HG03108 (cell line): Measurements from ENCODE around the gene NOP16.
A peak's percentile ranks its signal among the peaks of the same experiment; 100 is the strongest.

Source experiments
- ATAC-seq: cut with Tn5 transposase; IDR thresholded peaks from one replicate; pipeline ENCODE4 v1.9.1; 2021; ENCODE audit warnings: moderate library complexity; ENCODE audit not compliant: unreplicated experiment

Gene NOP16

GRCh38 chr5:176388444-176389134 lies at the start of gene NOP16, which contains the start of gene HIGD2A:
Gene NOP16 (minus strand): TSS chr5:176388598. CDS start chr5:176388539, 59 bp downstream.
Gene HIGD2A (plus strand): TSS chr5:176388751. CDS start chr5:176388820, 69 bp downstream.
- peak; percentile 87 for ATAC-seq

GRCh38 chr5:176436656-176437055 lies 48.3 kb upstream of the NOP16 start:
- no peak for ATAC-seq

- ATAC-seq, result no peak
These were observed 44.3 kb upstream of the NOP16 start for GRCh38 chr5:176432707-176433106.

GRCh38 chr5:176429972-176430371 lies 41.6 kb upstream of the NOP16 start:
- ATAC-seq, result no peak

GRCh38 chr5:176427971-176428370 lies 39.6 kb upstream of the NOP16 start:
- no peak for ATAC-seq

- no peak for ATAC-seq
These were observed 38.5 kb upstream of the NOP16 start for GRCh38 chr5:176426876-176427275.

- ATAC-seq, result no peak
These were observed 37.4 kb upstream of the NOP16 start for GRCh38 chr5:176425791-176426190.

GRCh38 chr5:176425138-176425537 lies 36.7 kb upstream of the NOP16 start:
- no peak for ATAC-seq

GRCh38 chr5:176424181-176424580 lies 35.8 kb upstream of the NOP16 start:
- ATAC-seq, result no peak

- no peak for ATAC-seq
These were observed 32.7 kb upstream of the NOP16 start for GRCh38 chr5:176420972-176421544.

- ATAC-seq, result no peak
These were observed 31.7 kb upstream of the NOP16 start for GRCh38 chr5:176420086-176420485.

GRCh38 chr5:176418251-176418650 lies 29.9 kb upstream of the NOP16 start:
- no peak for ATAC-seq

GRCh38 chr5:176416965-176417364 lies 28.6 kb upstream of the NOP16 start:
- ATAC-seq, result no peak

GRCh38 chr5:176415952-176416924 lies 27.8 kb upstream of the NOP16 start, which contains the start of gene CLTB:
Gene CLTB (minus strand): TSS chr5:176416539. CDS start chr5:176416363, 176 bp downstream.
- peak; percentile 89 for ATAC-seq

GRCh38 chr5:176415240-176415951 lies 27.0 kb upstream of the NOP16 start:
- ATAC-seq, result no peak

- ATAC-seq, result no peak
These were observed 26.3 kb upstream of the NOP16 start for GRCh38 chr5:176414704-176415103.

GRCh38 chr5:176413709-176414191 lies 25.4 kb upstream of the NOP16 start:
- no peak for ATAC-seq

GRCh38 chr5:176413255-176413565 lies 24.8 kb upstream of the NOP16 start:
- no peak for ATAC-seq

- ATAC-seq, result no peak
These were observed 24.3 kb upstream of the NOP16 start for GRCh38 chr5:176412517-176413254.
